ENCODE results near the gene IGF2R.
A peak's percentile ranks its signal among the peaks of the same experiment; 100 is the strongest.

IGF2R gene

GRCh38 chr6:159931846-159932245, 37.0 kb upstream of the IGF2R start:
- TF ChIP-seq CTCF (conservative IDR thresholded peaks at IDR 0.05; ENCODE audit: low read depth, low read length): no peak
- DNase-seq (ENCODE audit: low read depth): peak; percentile 26
- H3K4me3 ChIP-seq (ENCODE audit: low read depth, low read length): no peak overlapping the region

GRCh38 chr6:159933077-159933476, 35.8 kb upstream of the IGF2R start:
- no peak for DNase-seq (ENCODE audit: low read depth)
- no peak overlapping the region for H3K4me3 ChIP-seq (ENCODE audit: low read depth, low read length)
- TF ChIP-seq CTCF (conservative IDR thresholded peaks at IDR 0.05; ENCODE audit: low read depth, low read length): no peak

GRCh38 chr6:159934181-159934580, 34.7 kb upstream of the IGF2R start:
- no peak overlapping the region for H3K4me3 ChIP-seq (ENCODE audit: low read depth, low read length)
- TF ChIP-seq CTCF (conservative IDR thresholded peaks at IDR 0.05; ENCODE audit: low read depth, low read length): no peak

GRCh38 chr6:159935065-159935464, 33.8 kb upstream of the IGF2R start:
- no peak overlapping the region for H3K4me3 ChIP-seq (ENCODE audit: low read depth, low read length)
- peak; percentile 51 for DNase-seq (ENCODE audit: low read depth)
- no peak for TF ChIP-seq CTCF (conservative IDR thresholded peaks at IDR 0.05; ENCODE audit: low read depth, low read length)

More at GRCh38 chr6:159934181-159934580, 34.7 kb upstream of the IGF2R start:
- DNase-seq (ENCODE audit: low read depth): no peak

GRCh38 chr6:159935633-159936032, 33.2 kb upstream of the IGF2R start:
- no peak for TF ChIP-seq CTCF (conservative IDR thresholded peaks at IDR 0.05; ENCODE audit: low read depth, low read length)
- no peak overlapping the region for H3K4me3 ChIP-seq (ENCODE audit: low read depth, low read length)
- DNase-seq (ENCODE audit: low read depth): no peak

- no peak overlapping the region for H3K4me3 ChIP-seq (ENCODE audit: low read depth, low read length)
- no peak for TF ChIP-seq CTCF (conservative IDR thresholded peaks at IDR 0.05; ENCODE audit: low read depth, low read length)
- no peak for DNase-seq (ENCODE audit: low read depth)
Measured at GRCh38 chr6:159939591-159940016, 29.3 kb upstream of the IGF2R start.

- no peak overlapping the region for H3K4me3 ChIP-seq (ENCODE audit: low read depth, low read length)
- TF ChIP-seq CTCF (conservative IDR thresholded peaks at IDR 0.05; ENCODE audit: low read depth, low read length): peak; percentile 68
- peak; percentile 83 for DNase-seq (ENCODE audit: low read depth)
Measured at GRCh38 chr6:159941286-159942113, 27.4 kb upstream of the IGF2R start.

All from choroid plexus epithelial cell (primary cell).